A549 treated with GW870086 at 1 μM for 4 hours (cell line): Measurements from ENCODE around the gene RASSF10. TPM values are rescaled to one million over a fixed set of nuclear protein-coding genes. Genes with fewer than 3 reads are reported as not detected.

Experiments used
- total RNA-seq: library from RNA; stranded (reverse); fragments of 200-300 nt; extraction: Qiagen RNA extraction; gene quantifications from 5 replicates; pipeline ENCODE4 v1.2.3, GENCODE V29; 2022; ENCODE audit warnings: low read depth

Gene RASSF10
- total RNA-seq: 1.9 to 2.5 TPM (median 2.3 TPM) in 5 replicates

DNA sequence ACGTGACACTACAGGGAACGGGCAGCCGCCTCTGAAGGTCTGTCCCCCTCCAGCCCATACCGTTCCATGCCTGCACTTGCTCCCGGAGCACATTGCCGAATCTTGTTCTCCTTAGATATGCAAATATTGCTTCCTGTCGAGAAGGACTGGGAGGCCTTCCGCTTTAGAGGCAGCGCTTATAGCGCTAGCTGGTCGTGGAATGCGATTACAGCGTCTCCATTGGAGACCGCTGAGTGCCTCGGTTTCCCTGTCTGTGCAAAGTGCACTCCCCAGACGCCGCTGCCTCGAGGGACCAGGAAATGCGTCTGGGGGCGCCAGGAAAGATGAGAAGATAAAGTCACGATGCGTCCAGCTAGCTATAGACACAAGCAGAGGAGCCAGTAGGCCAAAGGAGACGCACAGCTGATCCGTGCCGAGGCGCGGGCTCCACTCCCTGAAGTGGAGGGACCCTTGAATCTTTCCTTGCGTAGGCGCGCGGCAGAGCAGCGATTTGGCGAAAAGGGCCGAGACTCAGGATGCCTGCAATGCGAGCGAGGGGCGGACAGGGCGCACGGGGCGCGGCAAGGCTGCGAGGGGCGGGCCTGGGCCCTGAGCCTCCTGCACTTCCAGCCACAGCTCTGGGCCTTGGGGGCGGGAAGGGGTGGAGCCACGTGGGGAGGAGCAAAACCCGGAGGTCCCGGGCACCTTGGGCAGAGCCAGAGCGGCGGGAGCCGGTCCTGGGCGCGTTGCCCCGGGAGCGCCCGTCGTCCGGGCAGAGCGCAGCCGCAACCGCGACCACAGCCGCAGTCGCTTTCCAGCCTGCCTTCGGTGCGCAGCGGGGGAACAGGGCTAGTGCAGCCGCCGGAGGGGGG is at the start of gene RASSF10:
Gene RASSF10 (plus strand): TSS at position 692 of the 851 bp plus-strand sequence. CDS start 261 bp downstream, outside the sequence.

